ENCODE data around the gene DTX1. TPM values are rescaled to one million over a fixed set of nuclear protein-coding genes. Genes with fewer than 3 reads are reported as not detected.

DTX1 gene
- total RNA-seq, 1 donor from 2014 or later: 4.6 TPM

DNA sequence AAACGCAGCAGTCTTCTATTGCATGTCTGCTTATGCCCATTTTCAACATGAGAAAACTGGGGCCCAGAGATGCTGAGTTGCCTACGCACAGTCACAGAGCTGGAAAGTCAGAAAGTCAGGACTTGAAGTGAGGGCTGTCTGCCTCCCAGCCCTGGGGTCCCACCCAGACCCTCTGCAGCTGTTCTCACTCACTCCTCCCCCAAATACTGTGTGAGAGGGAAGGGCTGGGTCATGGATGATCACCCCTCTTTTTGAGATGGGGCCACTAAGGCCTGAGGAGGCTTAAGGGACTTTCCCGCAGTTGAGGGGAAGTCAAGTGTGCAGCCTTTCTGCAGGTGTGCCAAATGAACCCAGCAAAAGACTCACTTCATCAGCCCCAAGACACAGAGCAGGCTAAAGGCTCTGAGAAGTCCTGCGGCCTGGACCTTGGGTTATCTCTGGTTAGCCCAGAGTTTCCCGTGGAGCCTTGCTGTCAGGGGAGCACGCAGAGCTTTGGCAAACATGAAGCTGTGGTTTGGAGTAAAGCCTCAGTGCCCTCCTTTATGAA is 18.7 kb downstream of the DTX1 start:
- H4K20me1 ChIP-seq (ENCODE audit: insufficient read depth, low read length): no peaks in the 10 kb centered on the region
- H3K9me3 ChIP-seq (ENCODE audit: insufficient read depth, low read depth, low read length): no peaks in the 10 kb centered on the region
- H3K4me1 ChIP-seq (ENCODE audit: insufficient read depth, low read length): no peaks in the 10 kb centered on the region
- no peak overlapping the region for H3K27ac Mint-ChIP-seq (ENCODE audit: unreplicated experiment)
- TF ChIP-seq CTCF (IDR thresholded peaks at IDR 0.05; ENCODE audit: insufficient read depth, low read depth, low read length) (no peak), EZH2 (IDR thresholded peaks at IDR 0.05; ENCODE audit: insufficient read depth, low read length) (no peak)
- DNase-seq (ENCODE audit: low read depth): no peak
- H3K4me2 ChIP-seq (ENCODE audit: low read length): no peak overlapping the region
- no peak overlapping the region for H3K9ac ChIP-seq (ENCODE audit: low read length)
- H3K4me3 Mint-ChIP-seq (ENCODE audit: unreplicated experiment): no peak overlapping the region
- peaks cover 7% of the 10 kb centered on the region for H3K36me3 Mint-ChIP-seq (ENCODE audit: low read depth, unreplicated experiment)
- H3K9me3 Mint-ChIP-seq (ENCODE audit: unreplicated experiment): no peaks in the 10 kb centered on the region
- peaks cover 13% of the 10 kb centered on the region for H3K27me3 ChIP-seq (ENCODE audit: insufficient read depth, low read length)
- no peaks in the 10 kb centered on the region for H3K36me3 ChIP-seq (ENCODE audit: insufficient read depth, low read length)
- H3K4me1 Mint-ChIP-seq (ENCODE audit: low read depth, unreplicated experiment): peaks cover 4% of the 10 kb centered on the region
- no peak overlapping the region for H3K4me3 ChIP-seq (ENCODE audit: insufficient read depth, low read depth, low read length)
- no peak for FAIRE-seq
- no peaks in the 10 kb centered on the region for H3K79me2 ChIP-seq (ENCODE audit: insufficient read depth, low read length)
- no peak overlapping the region for H3K27ac ChIP-seq (ENCODE audit: low read depth, low read length)
- peaks cover 73% of the 10 kb centered on the region for H3K27me3 Mint-ChIP-seq (ENCODE audit: low read depth, unreplicated experiment)
- no peak overlapping the region for H2AFZ ChIP-seq (ENCODE audit: low read depth, low read length)

GRCh38 chr12:113077057-113077858 is 20.7 kb downstream of the DTX1 start:
- H4K20me1 ChIP-seq (ENCODE audit: insufficient read depth, low read length): no peaks in the 10 kb centered on the region
- no peaks in the 10 kb centered on the region for H3K79me2 ChIP-seq (ENCODE audit: insufficient read depth, low read length)
- no peaks in the 10 kb centered on the region for H3K36me3 ChIP-seq (ENCODE audit: insufficient read depth, low read length)
- FAIRE-seq (no peak), DNase-seq (ENCODE audit: low read depth) (no peak)
- Mint-ChIP-seq H3K36me3 (ENCODE audit: low read depth, unreplicated experiment) (peaks cover 7% of the 10 kb centered on the region), H3K27me3 (ENCODE audit: low read depth, unreplicated experiment) (peaks cover 67% of the 10 kb centered on the region), H3K9me3 (ENCODE audit: unreplicated experiment) (no peaks in the 10 kb centered on the region), H3K27ac (ENCODE audit: unreplicated experiment) (no peak overlapping the region), H3K4me1 (ENCODE audit: low read depth, unreplicated experiment) (peaks cover 6% of the 10 kb centered on the region), H3K4me3 (ENCODE audit: unreplicated experiment) (no peak overlapping the region)
- H3K9ac ChIP-seq (ENCODE audit: low read length): no peak overlapping the region
- H3K4me3 ChIP-seq (ENCODE audit: insufficient read depth, low read depth, low read length): no peak overlapping the region
- no peaks in the 10 kb centered on the region for H3K9me3 ChIP-seq (ENCODE audit: insufficient read depth, low read depth, low read length)
- H3K4me2 ChIP-seq (ENCODE audit: low read length): no peak overlapping the region
- H2AFZ ChIP-seq (ENCODE audit: low read depth, low read length): no peak overlapping the region
- TF ChIP-seq EZH2 (IDR thresholded peaks at IDR 0.05; ENCODE audit: insufficient read depth, low read length) (no peak), CTCF (IDR thresholded peaks at IDR 0.05; ENCODE audit: insufficient read depth, low read depth, low read length) (no peak)
- H3K4me1 ChIP-seq (ENCODE audit: insufficient read depth, low read length): no peaks in the 10 kb centered on the region
- H3K27me3 ChIP-seq (ENCODE audit: insufficient read depth, low read length): peaks cover 13% of the 10 kb centered on the region
- H3K27ac ChIP-seq (ENCODE audit: low read depth, low read length): no peak overlapping the region

DNA sequence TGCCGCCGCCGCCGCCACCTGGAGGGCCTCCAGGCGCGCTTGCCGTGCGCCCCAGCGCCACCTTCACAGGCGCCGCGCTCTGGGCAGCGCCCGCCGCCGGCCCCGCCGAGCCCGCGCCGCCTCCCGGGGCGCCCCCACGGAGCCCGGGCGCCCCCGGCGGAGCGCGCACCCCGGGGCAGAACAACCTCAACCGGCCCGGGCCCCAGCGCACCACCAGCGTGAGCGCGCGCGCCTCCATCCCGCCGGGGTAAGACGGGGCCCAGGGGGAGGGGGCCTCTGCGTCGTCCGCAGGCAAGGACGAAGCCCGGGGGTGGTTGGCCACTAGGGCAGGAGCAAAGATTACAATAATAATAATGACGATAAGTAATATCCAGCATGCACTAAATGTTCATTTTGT is 21.3 kb downstream of the DTX1 start:
- no peaks in the 10 kb centered on the region for H4K20me1 ChIP-seq (ENCODE audit: insufficient read depth, low read length)
- Mint-ChIP-seq H3K4me3 (ENCODE audit: unreplicated experiment) (no peak overlapping the region), H3K4me1 (ENCODE audit: low read depth, unreplicated experiment) (peaks cover 7% of the 10 kb centered on the region), H3K36me3 (ENCODE audit: low read depth, unreplicated experiment) (peaks cover 7% of the 10 kb centered on the region), H3K9me3 (ENCODE audit: unreplicated experiment) (no peaks in the 10 kb centered on the region), H3K27me3 (ENCODE audit: low read depth, unreplicated experiment) (peaks cover 66% of the 10 kb centered on the region), H3K27ac (ENCODE audit: unreplicated experiment) (no peak overlapping the region)
- FAIRE-seq (no peak), DNase-seq (ENCODE audit: low read depth) (no peak)
- no peak overlapping the region for H3K4me3 ChIP-seq (ENCODE audit: insufficient read depth, low read depth, low read length)
- no peak for TF ChIP-seq CTCF (IDR thresholded peaks at IDR 0.05; ENCODE audit: insufficient read depth, low read depth, low read length)
- no peak for TF ChIP-seq EZH2 (IDR thresholded peaks at IDR 0.05; ENCODE audit: insufficient read depth, low read length)
- no peaks in the 10 kb centered on the region for H3K9me3 ChIP-seq (ENCODE audit: insufficient read depth, low read depth, low read length)
- H2AFZ ChIP-seq (ENCODE audit: low read depth, low read length): no peak overlapping the region
- peaks cover 13% of the 10 kb centered on the region for H3K27me3 ChIP-seq (ENCODE audit: insufficient read depth, low read length)
- no peak overlapping the region for H3K27ac ChIP-seq (ENCODE audit: low read depth, low read length)
- no peak overlapping the region for H3K9ac ChIP-seq (ENCODE audit: low read length)
- no peak overlapping the region for H3K4me2 ChIP-seq (ENCODE audit: low read length)
- H3K4me1 ChIP-seq (ENCODE audit: insufficient read depth, low read length): no peaks in the 10 kb centered on the region
- no peaks in the 10 kb centered on the region for H3K36me3 ChIP-seq (ENCODE audit: insufficient read depth, low read length)
- no peaks in the 10 kb centered on the region for H3K79me2 ChIP-seq (ENCODE audit: insufficient read depth, low read length)
